ENCODE measurements around the gene POLR2A. TPM values are rescaled to one million over a fixed set of nuclear protein-coding genes. Genes with fewer than 3 reads are reported as not detected.

POLR2A gene
- total RNA-seq, 2 experiments from 2014 or later: 84.2 to 264 TPM

DNA sequence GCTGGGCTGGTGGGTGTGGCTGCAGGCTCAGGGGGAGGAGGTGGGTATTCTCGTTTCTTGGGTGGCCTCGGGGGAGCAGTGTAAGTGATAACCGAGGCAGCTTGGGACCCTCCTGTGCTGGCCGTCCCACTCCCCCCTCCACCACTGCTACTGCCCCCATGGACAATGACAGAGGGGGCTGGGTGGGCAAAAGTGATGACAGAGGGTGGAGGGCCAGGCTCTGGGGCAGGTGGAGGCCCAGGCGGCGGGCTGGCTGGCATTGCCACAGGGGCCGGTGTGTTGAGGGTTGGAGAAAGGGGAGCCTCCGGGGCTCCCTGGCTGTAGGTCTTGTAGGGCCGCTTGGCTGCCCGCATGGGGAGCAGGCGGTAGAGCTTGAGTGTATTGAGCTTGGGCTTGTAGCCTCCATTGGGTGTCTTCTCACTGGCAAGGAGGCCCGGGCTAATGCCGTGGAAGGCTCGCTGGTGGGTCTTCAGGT lies 20.8 kb upstream of the POLR2A start:
- Histone ChIP-seq H3K4me3 (ENCODE audit: low read depth, low read length, poor library complexity, severe bottlenecking) (no peak overlapping the region), H3K9me2 (ENCODE audit: insufficient read depth, low read length) (no peaks in the 10 kb centered on the region), H3K9me3 (ENCODE audit: low read length) (no peaks in the 10 kb centered on the region), H3K79me2 (ENCODE audit: insufficient read depth, low read depth, low read length) (no peaks in the 10 kb centered on the region), H4K20me1 (ENCODE audit: insufficient read depth, low read length) (no peaks in the 10 kb centered on the region), H2AFZ (ENCODE audit: low read length) (no peak overlapping the region), H3K36me3 (ENCODE audit: insufficient read depth, low read length) (0 out of 2 replicates have a peak, but pooled peaks cover 3% of the 10 kb centered on the region), H3K27ac (ENCODE audit: low read depth, low read length, poor library complexity, severe bottlenecking) (no peak overlapping the region), H3K4me1 (ENCODE audit: insufficient read depth, low read length, poor library complexity, severe bottlenecking) (peaks cover 21% of the 10 kb centered on the region), H3K4me2 (ENCODE audit: low read length) (no peak overlapping the region)
- intact Hi-C loops (cut with micrococcal nuclease; ENCODE audit: unreplicated experiment): no loop called here
- ChIA-PET CTCF (ENCODE audit: unreplicated experiment) (no interaction called here), POLR2A (interaction anchor here (0.5 kb wide), 1 partner anchor 7 kb away, joined by 4 read pairs; no protein-coding TSS in a partner anchor)
- no peak for TF ChIP-seq EZH2phosphoT487 (IDR thresholded peaks at IDR 0.05; ENCODE audit: borderline replicate concordance, low read depth, low read length)
- TF ChIP-seq, protein P1, sequence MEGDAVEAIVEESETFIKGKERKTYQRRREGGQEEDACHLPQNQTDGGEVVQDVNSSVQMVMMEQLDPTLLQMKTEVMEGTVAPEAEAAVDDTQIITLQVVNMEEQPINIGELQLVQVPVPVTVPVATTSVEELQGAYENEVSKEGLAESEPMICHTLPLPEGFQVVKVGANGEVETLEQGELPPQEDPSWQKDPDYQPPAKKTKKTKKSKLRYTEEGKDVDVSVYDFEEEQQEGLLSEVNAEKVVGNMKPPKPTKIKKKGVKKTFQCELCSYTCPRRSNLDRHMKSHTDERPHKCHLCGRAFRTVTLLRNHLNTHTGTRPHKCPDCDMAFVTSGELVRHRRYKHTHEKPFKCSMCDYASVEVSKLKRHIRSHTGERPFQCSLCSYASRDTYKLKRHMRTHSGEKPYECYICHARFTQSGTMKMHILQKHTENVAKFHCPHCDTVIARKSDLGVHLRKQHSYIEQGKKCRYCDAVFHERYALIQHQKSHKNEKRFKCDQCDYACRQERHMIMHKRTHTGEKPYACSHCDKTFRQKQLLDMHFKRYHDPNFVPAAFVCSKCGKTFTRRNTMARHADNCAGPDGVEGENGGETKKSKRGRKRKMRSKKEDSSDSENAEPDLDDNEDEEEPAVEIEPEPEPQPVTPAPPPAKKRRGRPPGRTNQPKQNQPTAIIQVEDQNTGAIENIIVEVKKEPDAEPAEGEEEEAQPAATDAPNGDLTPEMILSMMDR (conservative IDR thresholded peaks at IDR 0.05; ENCODE audit: low read length): no peak
- BruUV-seq (replicated peaks): no TSS peak
- DNase-seq (ENCODE audit: low spot score): no peak

DNA sequence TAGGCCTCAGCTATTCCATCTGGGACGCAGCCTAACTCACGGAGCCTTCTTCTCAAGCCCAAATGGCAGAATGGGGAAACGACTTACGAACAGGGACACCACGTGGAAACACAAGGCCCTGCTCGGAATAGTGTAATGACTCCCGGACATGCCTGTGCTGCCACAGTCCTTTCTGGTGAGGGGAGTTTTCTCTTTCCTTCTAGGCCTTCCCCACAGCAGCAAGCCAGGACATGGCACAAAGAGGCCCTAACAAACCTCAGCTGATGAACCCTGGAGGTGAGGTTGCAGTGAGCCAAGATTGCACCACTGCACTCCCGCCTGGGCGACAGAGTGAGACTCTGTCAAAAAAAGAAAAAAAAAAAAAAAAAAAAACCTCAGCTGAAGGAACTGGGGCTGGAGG lies 20.1 kb upstream of the POLR2A start:
- BruUV-seq (replicated peaks): no TSS peak
- intact Hi-C loops (cut with micrococcal nuclease; ENCODE audit: unreplicated experiment): no loop called here

More for the DNA sequence above, 20.1 kb upstream of the POLR2A start:
- ChIA-PET CTCF (ENCODE audit: unreplicated experiment) (no interaction called here), POLR2A (interaction anchor here (0.5 kb wide), 1 partner anchor 8 kb away, joined by 4 read pairs; no protein-coding TSS in a partner anchor)
- Histone ChIP-seq H3K4me1 (ENCODE audit: insufficient read depth, low read length, poor library complexity, severe bottlenecking) (peaks cover 21% of the 10 kb centered on the region), H3K27ac (ENCODE audit: low read depth, low read length, poor library complexity, severe bottlenecking) (no peak overlapping the region), H3K4me3 (ENCODE audit: low read depth, low read length, poor library complexity, severe bottlenecking) (no peak overlapping the region), H3K4me2 (ENCODE audit: low read length) (no peak overlapping the region), H3K79me2 (ENCODE audit: insufficient read depth, low read depth, low read length) (no peaks in the 10 kb centered on the region), H3K9me3 (ENCODE audit: low read length) (no peaks in the 10 kb centered on the region), H2AFZ (ENCODE audit: low read length) (no peak overlapping the region), H4K20me1 (ENCODE audit: insufficient read depth, low read length) (no peaks in the 10 kb centered on the region), H3K36me3 (ENCODE audit: insufficient read depth, low read length) (no peaks in the 10 kb centered on the region), H3K9me2 (ENCODE audit: insufficient read depth, low read length) (no peaks in the 10 kb centered on the region)
- no peak for DNase-seq (ENCODE audit: low spot score)
- TF ChIP-seq EZH2phosphoT487 (IDR thresholded peaks at IDR 0.05; ENCODE audit: borderline replicate concordance, low read depth, low read length): no peak
- TF ChIP-seq, protein P1 (conservative IDR thresholded peaks at IDR 0.05; ENCODE audit: low read length): no peak
